Glutamatergic neuron (in vitro differentiated cells): ENCODE measurements around the gene RBM19. TPM values are rescaled to one million over a fixed set of nuclear protein-coding genes. Genes with fewer than 3 reads are reported as not detected.

ENCODE experiments used
- DNase-seq: peaks from one replicate; pipeline ENCODE4 v3.0.0; 2022
- H3K27ac Mint-ChIP-seq: one replicate; pipeline ENCODE4 v1.8.0; 2020; ENCODE audit warnings: mild to moderate bottlenecking, mixed read lengths, inconsistent platforms; ENCODE audit not compliant: unreplicated experiment
- H3K27me3 Mint-ChIP-seq: one replicate; pipeline ENCODE4 v1.8.0; 2020; ENCODE audit warnings: mild to moderate bottlenecking, moderate library complexity, mixed read lengths, inconsistent platforms; ENCODE audit not compliant: unreplicated experiment
- H3K36me3 Mint-ChIP-seq: one replicate; pipeline ENCODE4 v1.8.0; 2020; ENCODE audit warnings: mild to moderate bottlenecking, mixed read lengths, inconsistent platforms; ENCODE audit not compliant: unreplicated experiment
- H3K4me1 Mint-ChIP-seq: one replicate; pipeline ENCODE4 v1.8.0; 2020; ENCODE audit warnings: mild to moderate bottlenecking, low read depth, mixed read lengths, inconsistent platforms; ENCODE audit not compliant: unreplicated experiment
- H3K4me3 Mint-ChIP-seq: one replicate; pipeline ENCODE4 v1.8.0; 2020; ENCODE audit warnings: mild to moderate bottlenecking, mixed read lengths, inconsistent platforms; ENCODE audit not compliant: unreplicated experiment
- H3K9me3 Mint-ChIP-seq: one replicate; pipeline ENCODE4 v1.8.0; 2020; ENCODE audit warnings: mild to moderate bottlenecking, moderate library complexity, mixed read lengths, inconsistent platforms; ENCODE audit not compliant: unreplicated experiment
- total RNA-seq: library from RNA; stranded (reverse); fragmentation: NEBNext Ultra II Directional; extraction: Animal tissue kit (Norgen Biotek cat#: 25700); gene quantifications from one replicate; pipeline ENCODE4 v1.2.1, GENCODE V29; 2021; ENCODE audit not compliant: unreplicated experiment
- TF ChIP-seq, protein P1 (sequence below): fragments of 200-600 bp; sonication (generic); IDR thresholded peaks from one replicate; pipeline ENCODE4 v1.5.0; 2021; ENCODE audit not compliant: partially characterized antibody, unreplicated experiment

The RBM19 gene
- total RNA-seq, 1 donor from 2014 or later = 27.4 TPM

DNA sequence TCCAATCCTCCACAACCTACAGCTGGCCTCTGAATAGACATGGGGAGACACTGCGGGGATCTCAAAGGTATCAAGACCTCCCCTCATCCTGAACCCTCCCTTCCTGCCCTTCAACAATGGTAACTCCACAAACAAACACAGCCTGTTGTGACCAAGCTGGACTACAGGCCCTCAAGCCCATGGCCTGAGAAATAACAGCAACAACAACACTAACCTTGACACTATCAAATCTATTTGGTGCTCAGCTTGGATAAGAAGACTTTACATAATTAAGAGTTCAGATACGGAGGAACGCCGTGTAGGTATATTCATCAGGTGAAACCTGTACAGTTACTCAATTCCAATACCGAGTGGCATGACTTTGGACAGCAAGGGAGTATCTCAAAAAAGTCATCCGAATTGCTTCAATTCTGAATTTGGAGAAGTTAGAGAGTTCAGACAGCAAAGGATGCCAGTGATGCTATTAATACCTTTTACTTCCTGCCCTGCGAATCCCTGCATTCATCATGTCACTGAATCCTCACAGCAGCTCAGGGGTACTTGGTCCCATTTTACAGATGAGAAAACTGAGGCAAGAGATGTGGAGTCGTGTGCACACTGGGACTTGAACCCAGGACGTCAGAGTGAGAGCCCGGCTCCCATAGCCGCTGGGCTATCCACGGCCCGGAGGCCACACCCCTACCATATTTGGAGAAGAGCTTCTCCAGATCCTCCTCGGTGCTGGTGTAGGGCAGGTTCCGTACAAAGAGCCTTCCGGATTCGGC, 17.8 kb downstream of the RBM19 start:
- H3K36me3 Mint-ChIP-seq = peaks cover 4% of the 10 kb centered on the region
- H3K4me1 Mint-ChIP-seq = no peaks in the 10 kb centered on the region
- TF ChIP-seq, protein P1, sequence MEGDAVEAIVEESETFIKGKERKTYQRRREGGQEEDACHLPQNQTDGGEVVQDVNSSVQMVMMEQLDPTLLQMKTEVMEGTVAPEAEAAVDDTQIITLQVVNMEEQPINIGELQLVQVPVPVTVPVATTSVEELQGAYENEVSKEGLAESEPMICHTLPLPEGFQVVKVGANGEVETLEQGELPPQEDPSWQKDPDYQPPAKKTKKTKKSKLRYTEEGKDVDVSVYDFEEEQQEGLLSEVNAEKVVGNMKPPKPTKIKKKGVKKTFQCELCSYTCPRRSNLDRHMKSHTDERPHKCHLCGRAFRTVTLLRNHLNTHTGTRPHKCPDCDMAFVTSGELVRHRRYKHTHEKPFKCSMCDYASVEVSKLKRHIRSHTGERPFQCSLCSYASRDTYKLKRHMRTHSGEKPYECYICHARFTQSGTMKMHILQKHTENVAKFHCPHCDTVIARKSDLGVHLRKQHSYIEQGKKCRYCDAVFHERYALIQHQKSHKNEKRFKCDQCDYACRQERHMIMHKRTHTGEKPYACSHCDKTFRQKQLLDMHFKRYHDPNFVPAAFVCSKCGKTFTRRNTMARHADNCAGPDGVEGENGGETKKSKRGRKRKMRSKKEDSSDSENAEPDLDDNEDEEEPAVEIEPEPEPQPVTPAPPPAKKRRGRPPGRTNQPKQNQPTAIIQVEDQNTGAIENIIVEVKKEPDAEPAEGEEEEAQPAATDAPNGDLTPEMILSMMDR = no peak
- DNase-seq = no peak
- H3K4me3 Mint-ChIP-seq = no peak overlapping the region
- H3K27me3 Mint-ChIP-seq = peaks cover 5% of the 10 kb centered on the region
- no peak overlapping the region for H3K27ac Mint-ChIP-seq
- H3K9me3 Mint-ChIP-seq = peaks cover 1% of the 10 kb centered on the region

DNA sequence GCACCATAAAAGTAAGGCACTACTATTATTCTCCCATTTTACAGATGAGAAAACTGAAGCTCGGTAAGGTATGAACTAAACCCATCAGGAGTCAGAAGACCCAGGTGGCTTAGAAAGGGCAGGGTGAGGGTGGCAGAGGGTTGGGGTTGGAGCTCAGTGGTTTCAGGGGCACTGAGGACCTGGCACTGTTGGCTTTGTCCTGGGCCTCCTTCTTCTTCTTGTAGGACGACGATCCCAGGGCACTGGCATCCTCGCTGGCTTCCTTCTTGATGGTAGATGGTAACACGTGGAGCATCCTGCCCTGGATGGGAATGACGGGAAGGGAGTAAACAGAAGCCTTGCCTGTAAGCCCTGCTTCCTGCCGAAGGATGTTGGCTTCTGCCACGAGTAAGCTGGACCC, 19.9 kb downstream of the RBM19 start:
- Mint-ChIP-seq H3K4me3 (no peak overlapping the region), H3K27me3 (peaks cover 5% of the 10 kb centered on the region), H3K4me1 (no peaks in the 10 kb centered on the region), H3K9me3 (peaks cover 1% of the 10 kb centered on the region), H3K27ac (no peak overlapping the region), H3K36me3 (peaks cover 4% of the 10 kb centered on the region)
- DNase-seq = no peak
- TF ChIP-seq, protein P1 = no peak

DNA sequence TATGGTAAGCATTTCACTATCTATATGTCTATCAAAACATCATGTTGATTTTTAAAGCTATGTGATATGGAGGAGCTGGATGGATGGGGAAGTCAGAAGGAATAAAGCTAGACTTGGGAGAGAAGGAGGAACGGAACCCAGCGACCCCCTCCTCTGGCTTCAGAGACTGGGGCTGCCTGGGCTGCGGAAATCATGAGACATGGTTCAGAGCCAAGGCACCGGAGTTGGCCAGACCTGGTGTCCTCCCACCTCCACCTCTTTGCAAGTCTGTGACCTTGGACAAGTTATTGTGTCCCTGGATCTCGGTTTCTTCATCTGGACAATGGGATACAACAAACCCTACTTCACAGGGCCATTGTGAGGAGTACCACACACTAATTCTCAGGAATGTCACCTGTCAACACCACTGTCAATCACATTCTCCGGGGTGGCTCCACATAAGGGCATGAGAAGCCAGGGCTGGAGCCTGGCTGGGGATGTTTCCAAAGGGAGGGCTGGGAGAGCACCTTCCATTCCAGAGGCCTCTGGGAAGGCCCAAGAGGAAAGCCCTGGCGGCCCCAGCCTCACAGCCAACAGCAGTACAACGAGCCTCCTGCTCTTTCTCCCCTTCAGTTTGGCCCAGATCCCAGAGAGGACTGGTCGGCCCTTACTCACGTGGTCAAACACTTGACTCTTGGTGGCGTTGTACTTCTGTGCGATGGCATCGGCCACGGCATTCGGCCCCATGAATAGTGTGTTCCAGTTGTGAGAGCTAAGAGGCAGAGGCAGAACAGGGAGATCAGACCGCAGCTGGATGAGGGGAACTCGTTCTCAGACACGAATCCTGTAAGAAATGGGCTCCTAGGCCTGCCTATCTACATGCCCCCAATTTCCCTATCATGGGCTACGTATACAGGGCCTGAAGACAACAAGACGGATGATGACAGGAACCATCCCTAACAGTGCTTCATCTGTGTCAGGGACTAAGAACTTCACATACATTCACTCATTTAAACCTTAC, 20.7 kb downstream of the RBM19 start:
- Mint-ChIP-seq H3K27ac (no peak overlapping the region), H3K4me1 (peaks cover 2% of the 10 kb centered on the region), H3K4me3 (no peak overlapping the region), H3K9me3 (peaks cover 1% of the 10 kb centered on the region), H3K27me3 (peaks cover 2% of the 10 kb centered on the region), H3K36me3 (peaks cover 4% of the 10 kb centered on the region)
- TF ChIP-seq, protein P1 = no peak
- DNase-seq = no peak

DNA sequence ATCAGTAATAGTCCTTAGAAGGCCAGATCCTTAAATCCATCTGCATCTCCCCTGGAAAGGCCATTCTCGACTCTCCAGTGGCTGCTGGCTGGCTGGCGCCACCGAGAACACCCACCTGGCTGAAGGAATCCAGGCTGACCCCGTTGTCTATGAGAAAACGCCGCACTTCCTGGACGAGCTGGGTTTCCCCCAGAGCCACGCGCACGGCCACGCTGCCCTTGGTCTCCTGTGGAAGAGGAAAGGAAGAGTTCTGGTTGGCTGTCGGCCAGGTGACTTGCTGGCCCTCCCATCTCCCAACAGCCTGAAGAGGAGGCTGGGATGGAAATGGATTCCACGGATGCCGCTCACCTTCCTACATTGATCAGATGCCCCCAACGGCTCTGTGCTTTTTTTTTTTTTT, 23.9 kb downstream of the RBM19 start:
- no peaks in the 10 kb centered on the region for H3K36me3 Mint-ChIP-seq
- TF ChIP-seq, protein P1 = no peak
- no peak overlapping the region for H3K4me3 Mint-ChIP-seq
- H3K27ac Mint-ChIP-seq = no peak overlapping the region
- H3K4me1 Mint-ChIP-seq = peaks cover 2% of the 10 kb centered on the region
- H3K9me3 Mint-ChIP-seq = no peaks in the 10 kb centered on the region
- peaks cover 2% of the 10 kb centered on the region for H3K27me3 Mint-ChIP-seq
- no peak for DNase-seq

DNA sequence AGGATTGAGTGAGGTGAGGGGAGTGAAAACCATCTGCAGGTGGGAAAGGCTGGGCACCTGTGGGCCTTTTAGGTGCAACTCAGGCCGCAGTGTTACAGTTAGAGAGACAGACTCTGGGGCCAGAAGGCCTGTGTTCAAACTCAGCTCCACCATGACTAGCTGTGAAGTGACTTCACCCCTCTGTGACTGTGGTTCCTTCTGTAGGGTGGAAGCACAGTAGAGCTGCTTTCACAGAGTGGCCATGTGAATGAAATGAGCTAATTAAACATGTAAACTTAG, 25.0 kb downstream of the RBM19 start:
- Mint-ChIP-seq H3K9me3 (no peaks in the 10 kb centered on the region), H3K27ac (no peak overlapping the region), H3K4me3 (no peak overlapping the region), H3K4me1 (peaks cover 2% of the 10 kb centered on the region), H3K27me3 (peaks cover 2% of the 10 kb centered on the region), H3K36me3 (no peaks in the 10 kb centered on the region)
- no peak for DNase-seq
- TF ChIP-seq, protein P1 = no peak
